ENCODE measurements around the gene UBE2L3. TPM values are rescaled to one million over a fixed set of nuclear protein-coding genes. Genes with fewer than 3 reads are reported as not detected.
"Not testable (repeated sequence)": the region's sequence is repeated elsewhere in the genome, so short reads cannot be mapped to it uniquely, and the experiment has no call there.

UBE2L3 gene
- 22.0 TPM for total RNA-seq

GRCh38 chr22:21567456-21568346 lies at the start of gene UBE2L3:
Gene UBE2L3, plus strand, starts transcription at chr22:21567714. Its CDS starts 31 bp downstream, at chr22:21567745.
- peaks cover 4 to 19% of the 10 kb centered on the region in 2 donors for H3K4me1 ChIP-seq
- peak within 1 kb of the TSS; percentile 79 to 86 for H3K4me3 ChIP-seq
- no peaks in the 10 kb centered on the region for H3K36me3 ChIP-seq
- H3K9me3 ChIP-seq: no peaks in the 10 kb centered on the region
- peak within 1 kb of the TSS; percentile 86 to 91 for H3K27ac ChIP-seq
- DNase-seq (ENCODE audit: low spot score in 2 of 2): peak; percentile 23 to 89
- no peak for TF ChIP-seq CTCF (IDR thresholded peaks at IDR 0.05)
- intact Hi-C loops (cut with DNase I): loop anchor here (2.0 kb wide), 1 partner anchor 61 kb away; no protein-coding TSS in a partner anchor
- no peaks in the 10 kb centered on the region for H3K27me3 ChIP-seq

- H3K36me3 ChIP-seq; H3K27me3 ChIP-seq; intact Hi-C loops (cut with DNase I); H3K27ac ChIP-seq; H3K4me1 ChIP-seq; H3K4me3 ChIP-seq; DNase-seq (ENCODE audit: low spot score in 2 of 2); H3K9me3 ChIP-seq: not testable (repeated sequence)
These were observed 40.6 kb upstream of the UBE2L3 start for GRCh38 chr22:21526705-21527500.

- H3K36me3 ChIP-seq; H3K27ac ChIP-seq; H3K4me1 ChIP-seq; H3K9me3 ChIP-seq; H3K27me3 ChIP-seq; DNase-seq (ENCODE audit: low spot score in 2 of 2); H3K4me3 ChIP-seq; intact Hi-C loops (cut with DNase I): not testable (repeated sequence)
These were observed 36.0 kb upstream of the UBE2L3 start for GRCh38 chr22:21531525-21531924.

- DNase-seq (ENCODE audit: low spot score in 2 of 2); H3K9me3 ChIP-seq; intact Hi-C loops (cut with DNase I); H3K4me3 ChIP-seq; H3K27me3 ChIP-seq; H3K36me3 ChIP-seq; H3K4me1 ChIP-seq; H3K27ac ChIP-seq: not testable (repeated sequence)
These were observed 34.5 kb upstream of the UBE2L3 start for GRCh38 chr22:21532863-21533648.

GRCh38 chr22:21539862-21540261 lies 27.7 kb upstream of the UBE2L3 start:
- H3K9me3 ChIP-seq; intact Hi-C loops (cut with DNase I); H3K4me3 ChIP-seq; H3K4me1 ChIP-seq; H3K27ac ChIP-seq; DNase-seq (ENCODE audit: low spot score in 2 of 2); H3K27me3 ChIP-seq; H3K36me3 ChIP-seq: not testable (repeated sequence)

GRCh38 chr22:21544432-21545322 lies 22.8 kb upstream of the UBE2L3 start:
- H3K27ac ChIP-seq; intact Hi-C loops (cut with DNase I); H3K4me3 ChIP-seq; H3K36me3 ChIP-seq; H3K4me1 ChIP-seq; H3K27me3 ChIP-seq; H3K9me3 ChIP-seq: not testable (repeated sequence)
- peak in 1 of 2 donors; percentile 15 for DNase-seq (ENCODE audit: low spot score in 2 of 2)

GRCh38 chr22:21549558-21549957 lies 18.0 kb upstream of the UBE2L3 start:
- H3K36me3 ChIP-seq; H3K27ac ChIP-seq; DNase-seq (ENCODE audit: low spot score in 2 of 2); H3K4me1 ChIP-seq; intact Hi-C loops (cut with DNase I); H3K27me3 ChIP-seq; H3K9me3 ChIP-seq; H3K4me3 ChIP-seq: not testable (repeated sequence)

GRCh38 chr22:21550008-21550677 lies 17.4 kb upstream of the UBE2L3 start:
- H3K9me3 ChIP-seq; intact Hi-C loops (cut with DNase I); H3K4me3 ChIP-seq; H3K27ac ChIP-seq; H3K36me3 ChIP-seq; H3K27me3 ChIP-seq; H3K4me1 ChIP-seq; DNase-seq (ENCODE audit: low spot score in 2 of 2): not testable (repeated sequence)

- H3K4me3 ChIP-seq; DNase-seq (ENCODE audit: low spot score in 2 of 2); H3K36me3 ChIP-seq; H3K27me3 ChIP-seq; H3K27ac ChIP-seq; H3K9me3 ChIP-seq; H3K4me1 ChIP-seq; intact Hi-C loops (cut with DNase I): not testable (repeated sequence)
These were observed 16.9 kb upstream of the UBE2L3 start for GRCh38 chr22:21550678-21551047.

GRCh38 chr22:21551361-21551760 lies 16.2 kb upstream of the UBE2L3 start, which contains the start of gene RIMBP3C:
Gene RIMBP3C, minus strand, starts transcription at chr22:21551461. Its CDS starts 485 bp downstream, at chr22:21550976.
- intact Hi-C loops (cut with DNase I); H3K4me1 ChIP-seq; H3K36me3 ChIP-seq: not testable (repeated sequence)

GRCh38 chr22:21559345-21560125 lies 8.0 kb upstream of the UBE2L3 start:
- H3K4me3 ChIP-seq; H3K4me1 ChIP-seq; H3K27me3 ChIP-seq; intact Hi-C loops (cut with DNase I); H3K27ac ChIP-seq; H3K36me3 ChIP-seq; H3K9me3 ChIP-seq: not testable (repeated sequence)
- peak in 1 of 2 donors; percentile 28 for DNase-seq (ENCODE audit: low spot score in 2 of 2)

More at GRCh38 chr22:21551361-21551760, 16.2 kb upstream of the UBE2L3 start, which contains the start of gene RIMBP3C:
- not testable (repeated sequence) for H3K27ac ChIP-seq; H3K27me3 ChIP-seq; DNase-seq (ENCODE audit: low spot score in 2 of 2); H3K4me3 ChIP-seq; H3K9me3 ChIP-seq

All from ascending aorta (tissue), 2 donors.